GM19455 (cell line): ENCODE measurements around the gene BSCL2.
A peak's percentile ranks its signal among the peaks of the same experiment; 100 is the strongest.
"Not testable (repeated sequence)": the region's sequence is repeated elsewhere in the genome, so short reads cannot be mapped to it uniquely, and the experiment has no call there.

Experiments
- ATAC-seq: cut with Tn5 transposase; IDR thresholded peaks from one replicate; pipeline ENCODE4 v1.9.1; 2021; ENCODE audit not compliant: unreplicated experiment

BSCL2 gene

DNA sequence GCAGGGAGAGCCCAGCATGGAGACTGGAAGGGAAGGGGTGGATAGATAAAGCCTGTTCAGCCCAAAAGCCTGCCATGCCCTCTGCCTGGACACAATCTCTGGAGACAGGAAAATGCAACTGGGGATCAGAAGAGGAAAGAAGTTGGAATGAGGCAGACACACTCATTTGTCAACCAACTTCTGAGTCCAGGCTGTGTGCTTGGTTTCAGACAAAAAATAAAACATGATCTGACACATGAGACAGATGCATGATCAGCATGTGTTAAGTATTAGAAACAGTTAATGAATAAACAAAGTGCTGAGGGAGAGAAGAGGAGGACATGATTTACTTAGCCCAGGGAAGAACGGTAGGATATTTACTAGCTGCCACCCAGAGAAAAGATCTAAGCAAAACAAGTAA lies 18.7 kb downstream of the BSCL2 start:
- ATAC-seq = no peak

GRCh38 chr11:62687508-62688396 lies 19.5 kb downstream of the BSCL2 start:
- no peak for ATAC-seq

GRCh38 chr11:62682518-62682917 lies 24.7 kb downstream of the BSCL2 start:
- ATAC-seq = no peak

GRCh38 chr11:62680825-62681240 lies 26.4 kb downstream of the BSCL2 start:
- ATAC-seq = no peak

DNA sequence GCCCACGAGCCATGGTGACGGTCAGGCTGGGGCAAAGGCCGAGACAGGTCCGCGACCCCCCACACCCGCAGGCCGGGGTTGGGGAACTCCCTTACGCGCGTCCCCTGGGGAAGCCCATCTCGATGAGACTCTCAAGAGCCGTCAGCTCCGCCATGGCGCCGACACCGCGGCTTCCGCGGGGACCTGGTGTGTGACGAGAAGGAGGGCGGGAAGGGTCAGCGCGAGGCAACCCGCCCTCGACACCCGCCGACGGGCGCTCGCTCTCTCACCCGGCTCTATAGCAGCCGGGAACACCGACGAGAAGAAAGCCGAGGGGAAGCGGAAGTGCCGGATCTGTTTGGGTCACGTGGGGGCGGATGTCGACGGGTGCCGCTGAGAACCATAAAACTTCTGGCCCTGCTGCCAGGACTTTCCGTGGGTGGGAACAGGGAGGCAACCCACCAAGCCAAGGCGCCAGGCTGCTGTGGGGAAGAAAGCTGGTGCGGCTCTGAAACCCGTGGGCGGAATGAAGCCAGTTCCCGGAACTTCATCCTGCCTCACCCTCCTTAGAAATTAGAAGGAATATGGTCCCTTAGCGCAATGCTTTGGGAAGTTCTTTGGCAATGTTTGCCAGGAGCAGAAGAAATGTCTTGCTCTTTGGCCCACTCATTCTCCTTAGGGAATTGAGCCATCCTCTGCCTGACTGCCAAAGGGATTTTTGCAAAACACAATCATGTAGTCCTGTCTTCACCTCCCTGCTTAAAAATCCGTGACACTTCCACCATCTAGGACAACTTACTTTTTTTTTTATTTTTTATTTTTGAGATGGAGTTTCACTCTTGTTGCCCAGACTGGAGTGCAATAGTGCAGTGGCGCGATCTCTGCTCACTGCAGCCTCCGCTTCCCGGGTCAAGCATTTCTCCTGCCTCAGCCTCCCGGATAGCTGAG lies 28.2 kb downstream of the BSCL2 start, which contains the start of gene UBXN1:
TSS of gene UBXN1 (minus strand) at position 304 of the 927 bp plus-strand sequence. CDS start at position 154, 150 bp downstream.
- peak; percentile 81 for ATAC-seq

- ATAC-seq = no peak
Measured at GRCh38 chr11:62678433-62678769, 28.8 kb downstream of the BSCL2 start.

- no peak for ATAC-seq
Measured at GRCh38 chr11:62677714-62678113, 29.5 kb downstream of the BSCL2 start.

DNA sequence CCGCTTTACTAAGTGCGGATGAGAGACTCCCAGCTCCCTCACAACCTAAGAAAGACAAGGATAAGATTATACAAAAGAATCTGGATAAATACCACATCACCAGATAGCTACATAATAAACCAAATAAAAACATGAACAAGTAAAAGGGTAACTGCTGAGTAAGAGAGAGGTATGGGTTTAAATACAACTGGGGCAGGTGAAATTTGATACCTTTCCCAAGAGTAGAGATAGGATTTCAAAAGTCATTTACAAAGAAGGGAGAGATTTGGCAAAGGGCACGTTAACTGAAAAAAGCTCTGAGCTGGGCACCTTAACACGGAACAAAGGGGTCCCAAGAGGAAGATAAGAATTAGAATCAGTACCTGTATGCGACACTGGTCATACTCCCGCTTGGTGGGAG lies 30.1 kb downstream of the BSCL2 start:
- ATAC-seq = no peak

- ATAC-seq = no peak
Measured at GRCh38 chr11:62676698-62677097, 30.5 kb downstream of the BSCL2 start.

DNA sequence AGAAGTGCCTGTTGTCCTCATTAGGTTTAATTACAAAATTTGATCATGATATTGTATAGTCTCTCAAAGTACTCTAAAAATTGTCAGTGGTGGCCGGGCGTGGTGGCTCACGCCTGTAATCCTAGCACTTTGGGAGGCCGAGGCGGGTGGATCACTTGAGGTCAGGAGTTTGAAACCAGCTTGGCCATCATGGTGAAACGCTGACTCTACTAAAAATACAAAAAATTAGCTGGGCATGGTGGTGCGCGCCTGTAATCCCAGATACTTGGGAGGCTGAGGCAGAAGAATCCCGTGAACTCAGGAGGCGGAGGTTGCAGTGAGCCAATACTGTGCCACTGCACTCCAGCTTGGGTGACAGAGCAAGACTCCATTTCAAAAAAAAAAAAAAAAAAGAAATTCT lies 31.8 kb downstream of the BSCL2 start:
- ATAC-seq = not testable (repeated sequence)

- ATAC-seq = no peak
Measured at GRCh38 chr11:62673196-62673525, 34.1 kb downstream of the BSCL2 start.

DNA sequence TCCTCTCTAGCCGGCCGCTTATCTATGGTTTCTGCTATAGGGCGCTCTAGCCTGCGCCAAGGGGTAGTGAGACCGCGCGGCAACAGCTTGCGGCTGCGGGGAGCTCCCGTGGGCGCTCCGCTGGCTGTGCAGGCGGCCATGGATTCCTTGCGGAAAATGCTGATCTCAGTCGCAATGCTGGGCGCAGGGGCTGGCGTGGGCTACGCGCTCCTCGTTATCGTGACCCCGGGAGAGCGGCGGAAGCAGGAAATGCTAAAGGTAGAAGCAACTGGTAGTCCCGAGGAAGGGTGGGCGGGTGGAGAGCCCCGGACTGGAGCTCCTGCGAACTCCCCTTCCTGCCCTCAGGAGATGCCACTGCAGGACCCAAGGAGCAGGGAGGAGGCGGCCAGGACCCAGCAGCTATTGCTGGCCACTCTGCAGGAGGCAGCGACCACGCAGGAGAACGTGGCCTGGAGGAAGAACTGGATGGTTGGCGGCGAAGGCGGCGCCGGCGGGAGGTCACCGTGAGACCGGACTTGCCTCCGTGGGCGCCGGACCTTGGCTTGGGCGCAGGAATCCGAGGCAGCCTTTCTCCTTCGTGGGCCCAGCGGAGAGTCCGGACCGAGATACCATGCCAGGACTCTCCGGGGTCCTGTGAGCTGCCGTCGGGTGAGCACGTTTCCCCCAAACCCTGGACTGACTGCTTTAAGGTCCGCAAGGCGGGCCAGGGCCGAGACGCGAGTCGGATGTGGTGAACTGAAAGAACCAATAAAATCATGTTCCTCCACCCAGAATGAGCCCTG lies 35.4 kb downstream of the BSCL2 start, which contains the start of the genes LBHD1 and UQCC3:
TSS of gene LBHD1 (minus strand) at position 660 of the 782 bp plus-strand sequence. CDS start 2,236 bp downstream, outside the sequence.
TSS of gene UQCC3 (plus strand) at position 66 of the 782 bp plus-strand sequence. CDS start at position 139, 73 bp downstream.
- peak; percentile 60 for ATAC-seq

DNA sequence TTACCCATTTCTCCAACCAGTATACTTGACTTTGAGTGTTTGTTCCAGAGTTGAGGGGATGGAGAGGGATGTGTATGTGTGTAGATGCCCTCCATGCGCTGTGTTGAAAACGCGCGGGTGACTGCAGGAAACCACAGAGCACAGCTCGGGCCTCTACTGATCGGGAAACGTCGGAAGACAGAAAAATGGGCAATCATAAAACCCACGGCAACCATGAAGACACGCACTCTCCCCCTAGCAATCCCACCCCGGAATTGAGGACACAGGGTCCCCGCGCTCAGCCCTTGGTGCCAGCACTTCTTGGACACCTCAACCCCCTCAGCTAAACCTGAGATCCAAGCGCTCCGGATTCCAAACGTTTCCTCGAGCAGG lies 36.0 kb downstream of the BSCL2 start:
- ATAC-seq = no peak

DNA sequence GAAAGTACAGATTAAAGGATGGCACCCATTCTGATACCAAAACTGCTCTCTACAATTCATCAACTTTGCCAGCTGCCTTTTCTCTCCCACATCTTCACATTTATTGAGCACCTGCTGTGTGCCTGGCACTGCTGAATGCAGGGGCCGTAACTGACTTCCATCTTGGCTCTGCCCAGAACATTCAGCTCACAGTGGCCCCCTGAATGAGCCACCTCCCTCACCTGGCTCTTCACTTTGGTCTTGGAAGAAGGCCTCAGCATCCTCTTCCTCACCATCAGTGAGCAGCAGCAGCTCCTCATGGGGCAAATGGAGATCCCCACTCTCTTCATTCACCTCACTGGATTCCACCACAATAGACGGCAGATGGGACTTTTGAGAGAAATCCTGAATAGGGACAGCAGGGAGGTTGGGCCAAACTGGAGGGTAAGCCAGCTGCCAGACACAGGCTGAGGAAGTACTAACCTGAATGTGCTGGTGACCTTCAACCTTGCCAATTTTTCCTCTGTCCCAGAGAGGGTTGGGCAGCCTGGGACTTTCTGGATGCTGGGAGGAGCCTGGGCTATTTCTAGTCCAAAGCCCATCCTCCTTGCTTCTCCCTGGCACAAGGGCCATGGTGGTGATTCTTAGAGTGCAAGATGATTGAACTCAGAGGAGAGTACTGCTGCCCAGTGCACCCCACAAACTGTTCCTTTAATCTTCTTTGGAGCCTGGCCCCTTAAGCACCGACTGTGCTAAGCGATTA lies 37.6 kb downstream of the BSCL2 start:
- ATAC-seq = no peak

- no peak for ATAC-seq
Measured at GRCh38 chr11:62667460-62667859, 39.8 kb downstream of the BSCL2 start.

DNA sequence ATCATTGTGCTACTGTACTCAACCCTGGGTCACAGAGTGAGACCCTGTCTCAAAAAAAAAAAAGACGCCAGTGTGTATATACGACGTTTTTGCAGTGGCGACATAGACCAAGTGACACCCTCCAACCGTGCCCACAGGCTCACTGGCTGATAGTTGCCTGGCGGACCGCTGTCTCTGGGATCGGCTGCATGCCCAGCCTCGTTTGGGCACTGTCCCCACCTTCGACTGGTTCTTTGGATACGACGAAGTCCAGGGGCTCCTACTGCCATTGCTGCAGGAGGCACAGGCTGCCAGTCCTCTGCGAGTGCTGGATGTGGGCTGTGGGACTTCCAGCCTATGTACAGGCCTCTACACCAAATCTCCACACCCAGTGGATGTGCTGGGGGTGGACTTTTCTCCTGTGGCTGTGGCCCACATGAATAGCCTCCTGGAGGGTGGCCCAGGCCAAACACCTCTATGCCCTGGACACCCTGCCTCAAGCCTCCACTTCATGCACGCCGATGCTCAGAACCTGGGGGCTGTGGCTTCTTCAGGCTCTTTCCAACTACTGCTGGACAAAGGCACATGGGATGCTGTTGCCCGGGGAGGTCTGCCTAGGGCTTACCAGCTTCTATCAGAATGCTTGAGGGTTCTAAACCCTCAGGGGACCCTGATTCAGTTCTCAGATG lies 40.8 kb downstream of the BSCL2 start:
- no peak for ATAC-seq

- no peak for ATAC-seq
Measured at GRCh38 chr11:62665599-62666258, 41.5 kb downstream of the BSCL2 start.

DNA sequence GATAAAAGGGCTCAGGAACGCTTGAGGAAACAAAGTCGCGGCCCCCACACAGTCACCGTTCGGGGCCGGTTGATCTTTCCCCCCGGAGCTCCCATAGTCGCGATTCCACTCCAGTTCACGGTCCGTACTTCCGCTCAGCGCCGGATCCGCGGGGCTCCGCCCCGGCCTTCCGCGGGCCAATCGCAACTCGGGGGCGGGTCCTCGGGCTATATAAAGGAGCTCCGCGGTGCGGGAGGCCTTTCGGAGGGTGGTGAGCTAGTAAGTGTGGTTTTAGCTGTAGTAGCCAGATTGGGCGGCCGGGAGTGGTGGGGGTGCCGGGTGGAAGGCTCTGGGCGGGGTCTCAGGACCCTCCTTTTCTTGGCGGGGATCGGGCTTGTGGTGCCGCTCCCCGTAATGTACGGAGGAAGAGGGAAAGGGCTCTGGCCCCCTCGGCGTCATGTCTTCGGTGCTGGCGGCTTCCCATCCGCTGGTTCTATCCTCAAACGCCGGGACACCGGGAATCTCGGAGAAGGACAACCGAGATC lies 42.1 kb downstream of the BSCL2 start, which contains the start of the genes C11orf98 and CSKMT:
TSS of gene C11orf98 (minus strand) at position 136 of the 524 bp plus-strand sequence. CDS start at position 95, 41 bp downstream.
TSS of gene CSKMT (plus strand) at position 238 of the 524 bp plus-strand sequence. CDS start 568 bp downstream, outside the sequence.
- peak; percentile 81 for ATAC-seq
